Measurements from ENCODE around the gene ABCC1.

ABCC1 gene

DNA sequence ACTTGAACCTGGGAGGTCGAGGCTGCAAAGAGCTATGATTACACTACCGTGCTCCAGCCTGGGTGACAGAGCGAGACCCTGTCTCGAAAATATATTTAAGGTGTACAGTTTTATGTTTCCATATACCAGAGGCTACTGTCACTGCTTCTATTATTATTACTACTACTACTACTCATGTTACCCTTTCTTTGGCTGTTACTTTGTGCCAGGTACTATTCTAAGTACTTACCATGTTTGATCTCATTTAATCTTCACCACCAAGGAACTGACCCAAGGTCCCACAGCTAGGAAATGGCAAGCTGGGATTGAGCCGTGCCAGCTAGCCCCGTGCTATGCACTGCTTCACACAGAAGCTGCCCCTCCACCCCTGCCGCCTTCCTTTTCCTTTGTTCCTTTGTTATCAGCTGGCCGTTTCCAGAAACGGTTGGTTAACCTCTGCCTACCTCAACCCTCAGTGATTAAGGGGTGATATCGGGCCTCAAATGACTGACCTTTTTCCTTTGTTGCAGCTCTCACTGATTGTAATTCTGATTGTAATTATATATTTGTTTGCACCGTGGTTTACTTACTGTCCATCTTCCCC lies 78.4 kb downstream of the ABCC1 start:
- DNase-seq (ENCODE audit: low read depth), result no peak
- TF ChIP-seq, protein P1, sequence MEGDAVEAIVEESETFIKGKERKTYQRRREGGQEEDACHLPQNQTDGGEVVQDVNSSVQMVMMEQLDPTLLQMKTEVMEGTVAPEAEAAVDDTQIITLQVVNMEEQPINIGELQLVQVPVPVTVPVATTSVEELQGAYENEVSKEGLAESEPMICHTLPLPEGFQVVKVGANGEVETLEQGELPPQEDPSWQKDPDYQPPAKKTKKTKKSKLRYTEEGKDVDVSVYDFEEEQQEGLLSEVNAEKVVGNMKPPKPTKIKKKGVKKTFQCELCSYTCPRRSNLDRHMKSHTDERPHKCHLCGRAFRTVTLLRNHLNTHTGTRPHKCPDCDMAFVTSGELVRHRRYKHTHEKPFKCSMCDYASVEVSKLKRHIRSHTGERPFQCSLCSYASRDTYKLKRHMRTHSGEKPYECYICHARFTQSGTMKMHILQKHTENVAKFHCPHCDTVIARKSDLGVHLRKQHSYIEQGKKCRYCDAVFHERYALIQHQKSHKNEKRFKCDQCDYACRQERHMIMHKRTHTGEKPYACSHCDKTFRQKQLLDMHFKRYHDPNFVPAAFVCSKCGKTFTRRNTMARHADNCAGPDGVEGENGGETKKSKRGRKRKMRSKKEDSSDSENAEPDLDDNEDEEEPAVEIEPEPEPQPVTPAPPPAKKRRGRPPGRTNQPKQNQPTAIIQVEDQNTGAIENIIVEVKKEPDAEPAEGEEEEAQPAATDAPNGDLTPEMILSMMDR (conservative IDR thresholded peaks at IDR 0.05; ENCODE audit: low read depth, low read length), result no peak
- no peak overlapping the region for H3K4me3 ChIP-seq (ENCODE audit: low read depth, low read length)

DNA sequence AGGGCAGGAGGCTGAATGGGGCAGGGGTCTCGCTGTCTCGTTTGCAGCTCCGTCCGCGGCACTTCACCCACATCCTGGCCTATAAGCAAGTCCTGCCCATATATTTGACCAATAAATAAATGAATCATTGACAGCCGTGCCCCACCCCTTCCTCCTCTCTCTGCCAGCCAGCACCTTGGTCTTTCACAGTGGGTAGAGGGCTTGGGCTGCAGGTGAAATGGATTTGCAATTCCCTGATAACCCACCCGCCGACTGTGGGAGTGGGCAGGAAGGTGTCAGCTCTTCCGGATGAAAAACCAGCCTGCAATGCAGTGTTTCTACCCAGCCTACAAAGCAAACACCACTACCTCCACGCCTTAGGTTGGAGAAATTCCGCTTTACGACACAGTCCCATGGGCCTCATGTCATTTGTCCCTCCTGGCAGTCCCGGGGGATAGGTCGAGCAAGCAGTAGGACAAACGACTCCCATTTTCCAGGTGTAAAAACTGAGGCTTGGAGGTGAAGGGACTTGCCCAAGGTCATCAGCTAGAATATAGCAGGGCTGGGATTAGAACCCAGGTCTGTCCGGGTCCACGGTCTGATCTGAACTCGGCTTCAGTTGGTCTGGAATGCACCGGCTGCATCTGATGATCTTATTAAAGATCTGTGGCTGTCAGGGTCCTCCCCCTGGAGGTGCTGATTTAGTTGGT lies 79.0 kb downstream of the ABCC1 start:
- no peak overlapping the region for H3K4me3 ChIP-seq (ENCODE audit: low read depth, low read length)
- no peak for DNase-seq (ENCODE audit: low read depth)
- TF ChIP-seq, protein P1 (conservative IDR thresholded peaks at IDR 0.05; ENCODE audit: low read depth, low read length), result no peak

GRCh38 chr16:16029431-16030011 lies 80.1 kb downstream of the ABCC1 start:
- peak; percentile 54 for DNase-seq (ENCODE audit: low read depth)
- no peak overlapping the region for H3K4me3 ChIP-seq (ENCODE audit: low read depth, low read length)
- TF ChIP-seq, protein P1 (conservative IDR thresholded peaks at IDR 0.05; ENCODE audit: low read depth, low read length), result no peak

- DNase-seq (ENCODE audit: low read depth), result no peak
- TF ChIP-seq, protein P1 (conservative IDR thresholded peaks at IDR 0.05; ENCODE audit: low read depth, low read length), result no peak
- H3K4me3 ChIP-seq (ENCODE audit: low read depth, low read length), result no peak overlapping the region
Measured at GRCh38 chr16:16030449-16030848, 81.0 kb downstream of the ABCC1 start.

DNA sequence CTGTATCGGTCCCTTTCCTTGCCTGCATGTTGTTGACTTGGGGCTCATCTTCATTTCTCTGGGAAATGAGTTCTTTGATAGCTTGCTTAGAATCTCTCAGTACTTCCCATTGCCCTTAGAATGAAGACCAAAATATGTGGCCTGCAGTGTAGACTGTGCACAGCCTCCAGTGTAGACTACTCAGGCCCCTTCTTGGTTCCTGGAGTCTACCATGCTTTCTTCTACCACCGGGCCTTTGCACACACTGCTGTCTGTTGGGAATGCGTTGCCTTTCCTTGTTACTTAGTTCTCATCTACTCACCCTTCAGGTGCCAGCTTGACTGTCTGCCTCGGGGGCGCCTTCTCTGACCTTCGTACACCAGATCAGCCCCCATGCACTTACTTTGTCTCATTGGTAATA lies 82.0 kb downstream of the ABCC1 start:
- TF ChIP-seq, protein P1 (conservative IDR thresholded peaks at IDR 0.05; ENCODE audit: low read depth, low read length), result no peak
- no peak overlapping the region for H3K4me3 ChIP-seq (ENCODE audit: low read depth, low read length)
- no peak for DNase-seq (ENCODE audit: low read depth)

GRCh38 chr16:16032271-16032979 lies 83.0 kb downstream of the ABCC1 start:
- H3K4me3 ChIP-seq (ENCODE audit: low read depth, low read length), result no peak overlapping the region
- TF ChIP-seq, protein P1 (conservative IDR thresholded peaks at IDR 0.05; ENCODE audit: low read depth, low read length), result no peak
- peak; percentile 56 for DNase-seq (ENCODE audit: low read depth)

Data from choroid plexus epithelial cell (primary cell).